Endodermal cell (in vitro differentiated cells): Measurements from ENCODE around the gene SMIM14. TPM values are rescaled to one million over a fixed set of nuclear protein-coding genes. Genes with fewer than 3 reads are reported as not detected.

Source experiments
- DNase-seq: peaks from one replicate; pipeline ENCODE4 v3.0.0-alpha.2; 2017
- H3K27ac ChIP-seq: 2 replicates; pipeline ENCODE4 v1.5.1; 2013; ENCODE audit warnings: mild to moderate bottlenecking, low read depth, low read length, moderate library complexity
- H3K27me3 ChIP-seq: 2 replicates; pipeline ENCODE4 v1.6.1; 2013; ENCODE audit warnings: mild to moderate bottlenecking, low read length, moderate library complexity; ENCODE audit not compliant: insufficient read depth, control insufficient read depth, poor library complexity, severe bottlenecking
- H3K36me3 ChIP-seq: 2 replicates; pipeline ENCODE4 v1.7.0; 2013; ENCODE audit warnings: mild to moderate bottlenecking, low read length, moderate library complexity; ENCODE audit not compliant: control insufficient read depth, insufficient read depth
- H3K4me1 ChIP-seq: one replicate; pipeline ENCODE4 v1.7.0; 2013; ENCODE audit warnings: low read length; ENCODE audit not compliant: control insufficient read depth, insufficient read depth
- H3K4me3 ChIP-seq: 2 replicates; pipeline ENCODE4 v1.5.1; 2013; ENCODE audit warnings: mild to moderate bottlenecking, low read length, moderate library complexity
- H3K9ac ChIP-seq: 2 replicates; pipeline ENCODE4 v1.6.1; 2013; ENCODE audit warnings: mild to moderate bottlenecking, low read length, moderate library complexity; ENCODE audit not compliant: poor library complexity, severe bottlenecking; ENCODE audit errors: extremely low read depth
- H3K9me3 ChIP-seq: 2 replicates; pipeline ENCODE4 v1.6.1; 2013; ENCODE audit warnings: mild to moderate bottlenecking, low read length, moderate library complexity; ENCODE audit not compliant: control insufficient read depth
- H3K27ac Mint-ChIP-seq: 2 replicates; pipeline ENCODE4 v1.8.0; 2020; ENCODE audit warnings: mixed read lengths
- H3K27me3 Mint-ChIP-seq: 2 replicates; pipeline ENCODE4 v1.8.0; 2021; ENCODE audit warnings: mild to moderate bottlenecking, mixed read lengths; ENCODE audit not compliant: insufficient read depth
- H3K36me3 Mint-ChIP-seq: 2 replicates; pipeline ENCODE4 v1.8.0; 2020; ENCODE audit warnings: low read depth, mixed read lengths
- H3K4me1 Mint-ChIP-seq: 2 replicates; pipeline ENCODE4 v1.8.0; 2020; ENCODE audit warnings: mixed read lengths
- H3K4me3 Mint-ChIP-seq: 2 replicates; pipeline ENCODE4 v1.8.0; 2020; ENCODE audit warnings: mild to moderate bottlenecking, moderate library complexity, mixed read lengths
- H3K9me3 Mint-ChIP-seq: 2 replicates; pipeline ENCODE4 v1.8.0; 2020; ENCODE audit warnings: mild to moderate bottlenecking, mixed read lengths
- CTCF ChIP-seq: fragments of 200-600 bp; sonication (generic); conservative IDR thresholded peaks from 2 replicates; pipeline ENCODE4 v1.5.0; 2021; ENCODE audit warnings: antibody characterized with exemption, mild to moderate bottlenecking
- WGBS, 2 experiments: methylation state at CpG; one replicate each; pipeline versions ENCODE4 v1.1.5 to v1.1.7; 2013; ENCODE audit warnings: missing lambda C conversion rate in 2 of 2, mixed read lengths in 1 of 2; ENCODE audit not compliant: insufficient coverage in 1 of 2, insufficient read length in 1 of 2; 5-methylcytosine and 5-hydroxymethylcytosine counted together
- total RNA-seq, 2 donors: library from RNA; stranded (reverse); fragmentation: NEBNext Ultra II Directional in 1 of 2; extraction: Animal tissue kit (Norgen Biotek cat#: 25700) in 1 of 2; gene quantifications; 2 replicates in 1 of 2; 3 replicates in 1 of 2; pipeline ENCODE4 v1.2.1, GENCODE V29; 2021

Gene SMIM14
- total RNA-seq, 2 donors from 2014 or later = 24.3 to 24.6 TPM

GRCh38 chr4:39662683-39663082 lies 24.0 kb upstream of the SMIM14 start:
- Histone ChIP-seq H3K4me3 (no peak overlapping the region), H3K36me3 (no peaks in the 10 kb centered on the region), H3K27ac (no peak overlapping the region), H3K9me3 (no peaks in the 10 kb centered on the region), H3K27me3 (no peaks in the 10 kb centered on the region), H3K4me1 (no peaks in the 10 kb centered on the region), H3K9ac (no peak overlapping the region)
- no peak for DNase-seq
- Mint-ChIP-seq H3K27ac (no peak overlapping the region), H3K36me3 (no peaks in the 10 kb centered on the region), H3K27me3 (no peaks in the 10 kb centered on the region), H3K9me3 (no peaks in the 10 kb centered on the region), H3K4me3 (no peak overlapping the region), H3K4me1 (peaks cover 9% of the 10 kb centered on the region)
- TF ChIP-seq CTCF = no peak
- WGBS, 2 experiments = 89 to 95% methylated on average over 7 of the region's 7 CpGs

GRCh38 chr4:39660757-39661156 lies 22.1 kb upstream of the SMIM14 start:
- DNase-seq = no peak
- Histone ChIP-seq H3K4me3 (no peak overlapping the region), H3K9me3 (no peaks in the 10 kb centered on the region), H3K27me3 (no peaks in the 10 kb centered on the region), H3K27ac (no peak overlapping the region), H3K36me3 (no peaks in the 10 kb centered on the region), H3K4me1 (no peaks in the 10 kb centered on the region), H3K9ac (no peak overlapping the region)
- no peak for TF ChIP-seq CTCF
- Mint-ChIP-seq H3K27ac (no peak overlapping the region), H3K9me3 (no peaks in the 10 kb centered on the region), H3K4me1 (peaks cover 9% of the 10 kb centered on the region), H3K4me3 (no peak overlapping the region), H3K27me3 (no peaks in the 10 kb centered on the region), H3K36me3 (no peaks in the 10 kb centered on the region)
- 83 to 100% methylated on average over 1 to 6 of the region's 6 CpGs for WGBS, 2 experiments

GRCh38 chr4:39660045-39660444 lies 21.4 kb upstream of the SMIM14 start:
- Mint-ChIP-seq H3K27me3 (no peaks in the 10 kb centered on the region), H3K9me3 (no peaks in the 10 kb centered on the region), H3K36me3 (no peaks in the 10 kb centered on the region), H3K4me3 (no peak overlapping the region), H3K4me1 (peaks cover 7% of the 10 kb centered on the region), H3K27ac (no peak overlapping the region)
- 92 to 98% methylated on average over 5 to 6 of the region's 6 CpGs for WGBS, 2 experiments
- DNase-seq = no peak
- no peak for TF ChIP-seq CTCF
- H3K27me3 ChIP-seq = no peaks in the 10 kb centered on the region
- H3K4me3 ChIP-seq = no peak overlapping the region
- no peak overlapping the region for H3K27ac ChIP-seq
- no peaks in the 10 kb centered on the region for H3K9me3 ChIP-seq
- no peak overlapping the region for H3K9ac ChIP-seq
- H3K4me1 ChIP-seq = no peaks in the 10 kb centered on the region
- no peaks in the 10 kb centered on the region for H3K36me3 ChIP-seq
